GM19395 (cell line): ENCODE measurements around the gene ABHD12B.
"Not testable (repeated sequence)": the region's sequence is repeated elsewhere in the genome, so short reads cannot be mapped to it uniquely, and the experiment has no call there.

Source experiments
- ATAC-seq: cut with Tn5 transposase; IDR thresholded peaks from one replicate; pipeline ENCODE4 v1.9.1; 2021; ENCODE audit warnings: mild to moderate bottlenecking, moderate library complexity; ENCODE audit not compliant: unreplicated experiment

Gene ABHD12B

DNA sequence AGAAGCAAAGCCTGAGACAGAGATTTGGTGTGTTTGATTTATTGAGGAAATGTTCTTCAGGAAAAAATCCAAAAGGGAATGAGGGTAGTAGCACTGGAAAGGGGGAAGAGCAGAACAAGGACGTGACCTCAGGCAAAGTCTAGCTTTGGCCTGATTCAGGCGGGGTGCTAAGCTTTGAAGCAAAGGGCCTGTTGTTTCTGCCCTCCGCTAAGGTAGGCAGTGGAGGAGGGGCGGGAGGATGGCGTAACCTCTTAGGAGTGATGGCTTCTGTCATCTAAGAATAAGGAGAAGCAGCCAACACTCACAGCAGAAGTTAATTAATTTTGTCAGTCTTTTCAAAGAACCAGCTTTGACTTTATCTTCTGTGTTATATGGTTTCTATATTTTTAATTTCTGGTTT is 20.4 kb downstream of the ABHD12B start:
- no peak for ATAC-seq

DNA sequence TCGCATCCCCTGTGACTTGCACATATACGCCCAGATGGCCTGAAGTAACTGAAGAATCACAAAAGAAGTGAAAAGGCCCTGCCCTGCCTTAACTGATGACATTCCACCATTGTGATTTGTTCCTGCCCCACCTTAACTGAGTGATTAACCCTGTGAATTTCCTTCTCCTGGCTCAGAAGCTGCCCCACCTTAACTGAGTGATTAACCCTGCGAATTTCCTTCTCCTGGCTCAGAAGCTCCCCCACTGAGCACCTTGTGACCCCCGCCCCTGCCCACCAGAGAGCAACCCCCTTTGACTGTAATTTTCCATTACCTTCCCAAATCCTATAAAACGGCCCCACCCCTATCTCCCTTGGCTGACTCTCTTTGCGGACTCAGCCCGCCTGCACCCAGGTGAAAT is 24.6 kb downstream of the ABHD12B start:
- not testable (repeated sequence) for ATAC-seq

DNA sequence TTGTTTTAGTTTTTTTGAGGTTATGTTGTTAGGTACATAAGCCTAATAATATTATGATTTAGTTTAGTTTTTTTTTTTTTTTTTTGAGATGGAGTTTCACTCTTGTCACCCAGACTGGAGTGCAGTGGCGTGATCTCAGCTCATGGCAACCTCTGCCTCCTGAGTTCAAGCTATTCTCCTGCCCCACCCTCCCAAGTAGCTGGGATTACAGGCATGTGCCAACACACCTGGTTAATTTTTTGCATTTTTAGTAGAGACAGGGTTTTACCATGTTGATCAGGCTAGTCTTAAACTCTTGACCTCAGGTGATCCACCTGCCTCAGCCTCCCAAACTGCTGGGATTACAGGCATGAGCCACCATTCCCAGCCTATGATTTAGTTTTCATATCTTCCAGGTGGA is 25.2 kb downstream of the ABHD12B start:
- ATAC-seq = not testable (repeated sequence)

DNA sequence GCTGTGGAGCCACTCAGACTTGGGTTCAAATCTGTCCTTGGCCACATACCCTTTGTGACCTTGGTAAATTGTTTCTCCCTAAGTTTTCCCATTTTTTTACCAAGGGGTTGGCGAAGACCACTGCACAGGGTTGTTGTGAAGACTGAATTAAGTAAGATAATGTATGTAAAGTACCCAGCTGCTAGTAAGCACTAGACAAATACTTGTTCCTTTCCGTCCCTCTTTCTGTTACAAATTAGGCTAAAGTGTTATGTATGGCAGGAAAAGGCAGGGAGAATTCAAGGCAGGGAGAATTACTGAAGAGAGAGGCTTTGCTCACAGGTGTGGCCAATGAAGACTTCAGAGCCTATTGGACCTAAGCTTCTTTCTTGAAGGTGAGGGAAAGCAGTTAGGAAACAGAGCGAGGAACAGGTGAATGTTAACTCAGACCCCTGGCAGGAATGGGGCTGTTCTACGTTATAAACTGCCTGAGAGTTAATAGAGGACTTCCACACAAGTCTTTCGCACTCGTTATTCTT is 25.9 kb downstream of the ABHD12B start:
- no peak for ATAC-seq

DNA sequence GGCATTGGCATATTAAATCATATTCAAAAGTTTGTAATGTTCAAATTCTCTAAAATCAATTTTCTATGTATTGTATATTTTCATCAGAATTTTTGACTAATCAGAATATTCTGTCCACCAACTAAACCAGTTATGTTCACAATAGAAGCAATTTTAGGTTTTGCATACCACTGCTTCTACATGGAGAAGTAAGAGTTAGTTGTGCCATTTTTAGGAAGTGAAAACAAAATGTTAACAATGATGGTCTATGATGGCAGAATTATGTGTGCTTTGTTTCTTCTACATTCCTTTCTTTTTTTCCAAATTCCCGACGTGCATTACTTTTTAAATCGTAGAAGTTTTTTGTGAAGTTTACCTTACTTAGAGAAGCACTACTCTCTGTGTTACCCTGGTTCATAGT is 29.5 kb downstream of the ABHD12B start:
- no peak for ATAC-seq

DNA sequence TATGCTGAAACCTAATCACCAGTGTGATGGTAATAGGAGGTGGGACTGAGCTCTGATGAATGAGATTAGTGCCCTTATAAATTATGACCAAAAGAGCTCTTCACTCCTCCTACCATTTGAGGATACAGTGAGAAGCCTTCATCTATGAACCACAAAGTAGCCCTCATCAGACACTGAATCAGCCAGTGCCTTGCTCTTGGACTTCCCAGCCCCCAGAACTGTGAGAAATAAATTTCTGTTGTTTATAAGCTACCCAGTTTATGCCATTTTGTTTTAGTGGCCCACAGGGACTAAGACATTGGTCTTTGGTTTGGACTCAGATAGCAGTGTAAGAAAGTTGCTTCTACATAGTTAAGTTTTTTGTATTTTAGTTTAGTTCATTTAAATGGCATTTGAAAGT is 32.9 kb downstream of the ABHD12B start:
- ATAC-seq = no peak

DNA sequence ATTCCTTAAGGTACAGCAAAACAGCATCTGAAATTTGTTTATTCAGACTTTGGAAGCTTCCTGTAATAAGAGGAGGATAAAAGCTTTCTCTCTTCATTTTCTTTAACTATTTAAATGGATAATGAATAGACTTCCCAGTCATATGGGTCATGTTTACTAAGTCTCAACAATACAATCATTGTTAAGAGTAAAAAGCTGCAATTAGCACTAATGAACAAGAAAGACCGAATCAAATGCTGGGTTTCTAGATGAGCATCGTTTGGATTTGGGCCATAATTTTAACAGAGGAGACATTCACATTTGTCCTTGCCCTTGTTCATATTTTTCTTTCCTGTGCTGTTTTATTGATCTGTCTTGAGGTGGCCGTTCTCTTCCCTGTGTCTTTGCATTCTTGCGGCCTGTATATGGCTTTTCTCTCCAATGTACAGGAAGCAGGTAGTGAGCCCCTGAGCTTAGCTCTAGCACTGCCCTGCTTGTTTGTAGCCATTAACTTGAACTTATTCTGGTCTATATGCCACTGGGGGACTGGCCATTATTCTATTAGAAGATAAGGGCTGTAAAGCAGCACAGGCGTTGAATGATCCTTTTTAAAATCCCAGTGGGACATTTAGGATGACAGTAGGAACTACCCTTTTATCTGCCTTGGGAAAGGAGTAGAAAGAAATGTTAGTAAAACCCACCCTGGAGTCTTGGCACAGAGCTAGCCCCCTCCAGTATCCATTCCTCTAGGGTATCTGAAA is 34.6 kb downstream of the ABHD12B start:
- ATAC-seq = no peak

DNA sequence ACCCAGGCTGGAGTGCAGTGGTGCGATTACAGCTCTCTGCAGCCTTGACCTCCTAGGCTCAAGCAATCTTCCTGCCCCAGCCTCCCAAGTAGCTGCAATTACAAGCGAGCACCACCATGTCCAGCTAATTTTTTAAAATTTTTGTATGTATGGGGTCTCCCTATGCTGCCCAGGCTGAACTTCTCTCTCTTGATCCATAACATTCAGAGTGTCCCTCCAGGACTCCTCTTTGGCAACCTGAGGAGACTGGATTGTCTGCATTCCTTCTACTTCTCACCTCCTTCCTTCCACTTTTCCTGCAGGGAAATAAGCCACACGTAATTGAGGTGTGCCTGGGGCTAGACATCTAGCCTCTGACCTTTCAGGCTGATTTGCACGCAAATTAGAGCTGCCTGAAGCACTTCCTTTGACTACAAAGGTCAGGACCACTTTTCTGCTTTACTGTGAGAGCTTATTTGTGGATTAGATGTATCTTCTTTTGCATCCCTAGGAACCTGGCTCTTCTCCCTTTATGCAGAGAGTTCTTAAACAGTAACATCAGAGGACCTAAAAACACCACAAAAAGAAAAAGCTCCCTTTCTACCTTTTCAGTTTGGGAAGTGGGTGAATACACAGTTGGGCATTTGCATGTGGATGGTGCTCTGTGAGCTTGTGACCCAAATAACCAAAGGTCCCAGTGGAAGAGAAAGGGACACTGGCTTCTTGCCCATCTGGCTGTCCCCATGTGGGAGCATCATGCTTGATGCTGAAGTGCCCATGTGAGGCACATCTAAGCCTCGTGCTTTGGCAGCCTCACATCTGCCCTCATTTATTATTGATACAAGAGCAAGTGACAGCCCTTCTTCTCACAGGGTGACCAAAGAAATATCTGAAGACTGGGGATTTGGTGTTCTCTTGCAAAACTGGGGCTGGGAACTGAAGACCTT is 38.9 kb downstream of the ABHD12B start:
- no peak for ATAC-seq

DNA sequence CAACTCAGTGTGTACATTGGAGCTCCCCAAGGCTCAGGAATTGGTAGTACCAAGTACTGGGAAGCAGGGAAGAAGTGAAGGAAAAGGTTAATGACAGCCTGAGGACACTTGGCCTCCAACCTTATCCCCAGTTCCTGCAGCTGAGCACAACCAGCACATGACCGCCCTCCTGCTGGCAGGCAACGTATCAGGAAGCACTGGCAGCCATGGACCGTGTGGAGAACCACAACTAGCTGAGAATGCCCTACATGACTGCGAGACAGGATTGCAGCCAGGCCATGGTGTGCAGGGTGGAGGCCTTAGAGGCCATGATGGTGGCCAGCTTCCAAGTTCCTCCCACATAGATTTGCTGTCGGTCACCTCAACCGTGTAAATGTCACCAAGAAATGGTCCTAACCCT is 45.6 kb downstream of the ABHD12B start:
- ATAC-seq = no peak

DNA sequence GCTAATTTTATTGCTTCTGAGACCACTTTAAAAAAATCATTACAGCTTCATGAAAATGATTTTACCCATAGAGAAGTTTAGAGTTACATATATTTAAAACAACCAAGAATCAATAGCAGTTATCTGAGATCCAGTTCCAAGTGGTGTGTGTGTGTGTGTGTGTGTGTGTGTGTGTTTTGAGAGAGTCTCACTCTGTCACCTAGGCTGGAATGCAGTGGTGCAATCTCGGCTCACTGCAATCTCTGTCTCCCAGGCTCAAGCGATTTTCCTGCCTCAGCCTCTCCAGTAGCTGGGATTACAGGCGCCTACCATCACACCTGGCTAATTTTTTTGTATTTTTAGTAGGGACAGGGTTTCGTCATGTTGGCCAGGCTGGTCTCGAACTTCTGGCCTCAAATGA is 47.7 kb downstream of the ABHD12B start:
- not testable (repeated sequence) for ATAC-seq

DNA sequence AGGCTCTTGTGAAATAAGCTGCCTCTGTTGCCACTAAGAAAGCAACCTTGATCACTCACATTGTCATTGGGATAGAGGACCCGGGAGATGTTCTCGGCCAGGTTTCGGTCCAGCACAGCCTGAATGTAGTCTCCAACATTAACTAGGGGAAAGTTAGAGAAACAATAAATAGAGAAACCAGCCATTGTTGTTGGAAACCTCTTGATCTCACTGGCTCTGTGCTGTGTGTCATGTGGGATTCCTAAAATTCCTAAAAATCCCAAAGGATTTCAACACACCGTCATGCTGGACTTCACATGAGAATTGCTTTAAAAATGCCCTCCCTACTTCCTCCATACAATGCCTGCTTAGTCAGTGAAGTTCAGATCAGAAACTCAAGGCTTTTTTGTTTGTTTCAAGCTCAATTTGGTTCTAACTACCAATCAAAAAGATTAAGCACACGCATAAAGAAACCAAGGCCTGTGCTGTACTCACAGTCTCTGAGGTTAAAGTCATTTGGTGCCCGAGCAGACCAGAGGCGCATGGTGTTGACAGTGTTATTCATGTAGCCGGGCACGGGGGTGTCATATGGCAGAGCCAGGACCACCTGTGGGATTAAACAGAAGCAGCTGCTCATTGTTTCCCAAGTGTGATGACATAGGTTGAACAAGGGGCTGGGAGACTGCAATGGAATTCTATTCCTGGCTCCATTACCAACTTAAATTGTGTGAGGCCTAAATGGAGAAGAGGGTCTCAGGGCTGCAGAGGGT is 48.8 kb downstream of the ABHD12B start:
- ATAC-seq = no peak

DNA sequence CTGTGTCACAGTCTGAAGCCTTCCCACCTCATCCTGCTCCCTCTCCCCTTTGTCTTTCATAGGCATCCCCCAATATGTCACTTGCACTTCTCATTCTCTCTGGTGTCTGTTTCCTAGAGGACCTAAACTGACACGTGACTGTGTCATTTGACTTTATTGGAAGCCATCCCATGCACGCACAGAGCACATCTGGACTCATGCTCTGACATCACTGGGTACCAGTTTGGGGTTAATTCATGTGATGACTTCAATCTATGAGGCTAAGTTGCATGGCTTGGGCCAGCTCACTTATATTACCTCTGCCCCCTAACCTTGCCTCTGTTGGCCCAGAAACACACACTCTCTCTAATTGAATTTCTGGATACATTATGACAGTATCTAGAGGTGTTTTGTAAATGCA is 51.0 kb downstream of the ABHD12B start:
- no peak for ATAC-seq

DNA sequence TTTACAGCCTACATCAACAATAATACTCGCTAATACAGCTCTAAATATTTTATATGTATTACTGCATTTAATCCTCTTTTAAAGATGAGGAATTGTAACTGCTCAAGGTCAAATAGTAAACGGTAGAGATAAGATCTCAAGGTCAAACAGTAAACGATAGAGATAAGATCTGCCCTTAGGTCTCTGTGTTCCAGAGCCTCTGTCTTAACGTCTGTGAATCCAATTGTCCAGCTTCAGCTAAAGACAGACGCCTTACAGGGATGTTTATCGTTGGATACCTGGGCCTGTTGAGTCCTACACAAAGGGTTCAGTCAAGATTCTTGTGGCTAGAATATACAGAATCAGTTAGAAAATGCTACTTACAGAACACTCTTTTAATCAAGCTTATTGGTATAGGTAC is 52.4 kb downstream of the ABHD12B start:
- ATAC-seq = no peak

DNA sequence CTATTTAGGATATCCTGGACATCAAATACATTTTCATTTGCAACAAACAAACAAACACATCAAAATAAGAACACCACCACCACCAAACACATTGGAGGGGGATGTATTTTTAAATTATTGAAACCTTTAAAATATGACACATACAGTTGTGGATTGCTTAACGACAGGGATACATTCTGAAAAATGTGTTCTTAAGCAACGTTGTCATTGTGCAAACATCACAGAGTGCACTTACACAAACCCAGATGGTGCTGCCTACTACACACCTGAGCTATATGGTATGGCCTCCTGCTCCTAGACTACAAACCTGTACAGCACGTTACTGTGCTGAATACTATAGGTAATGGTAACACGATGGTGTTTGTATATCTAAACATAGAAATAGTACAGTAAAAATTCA is 53.0 kb downstream of the ABHD12B start:
- no peak for ATAC-seq

DNA sequence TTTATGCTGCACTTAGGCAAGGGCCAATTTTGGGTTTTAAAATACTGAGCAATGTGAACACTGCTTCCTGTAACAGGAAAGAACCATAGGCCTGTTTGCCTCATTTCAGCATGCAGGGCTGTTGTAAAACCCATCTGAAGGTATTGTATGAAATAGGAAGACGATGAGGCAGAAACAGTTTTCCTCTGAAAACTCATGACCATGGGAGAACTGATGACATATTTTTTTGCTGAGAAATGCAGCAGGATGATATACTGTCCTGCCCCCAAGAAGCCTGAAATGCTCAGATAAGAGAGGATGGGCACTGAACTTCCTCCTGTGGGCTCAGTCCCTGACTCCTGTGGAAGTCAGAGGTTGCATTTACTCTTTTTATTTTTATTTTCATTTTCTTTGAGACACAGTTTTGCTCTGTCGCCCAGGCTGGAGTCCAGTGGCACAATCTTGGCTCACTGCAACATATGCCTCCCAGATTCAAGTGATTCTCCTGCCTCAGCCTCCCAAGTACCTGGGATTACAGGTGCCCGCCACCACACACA is 55.1 kb downstream of the ABHD12B start:
- no peak for ATAC-seq

DNA sequence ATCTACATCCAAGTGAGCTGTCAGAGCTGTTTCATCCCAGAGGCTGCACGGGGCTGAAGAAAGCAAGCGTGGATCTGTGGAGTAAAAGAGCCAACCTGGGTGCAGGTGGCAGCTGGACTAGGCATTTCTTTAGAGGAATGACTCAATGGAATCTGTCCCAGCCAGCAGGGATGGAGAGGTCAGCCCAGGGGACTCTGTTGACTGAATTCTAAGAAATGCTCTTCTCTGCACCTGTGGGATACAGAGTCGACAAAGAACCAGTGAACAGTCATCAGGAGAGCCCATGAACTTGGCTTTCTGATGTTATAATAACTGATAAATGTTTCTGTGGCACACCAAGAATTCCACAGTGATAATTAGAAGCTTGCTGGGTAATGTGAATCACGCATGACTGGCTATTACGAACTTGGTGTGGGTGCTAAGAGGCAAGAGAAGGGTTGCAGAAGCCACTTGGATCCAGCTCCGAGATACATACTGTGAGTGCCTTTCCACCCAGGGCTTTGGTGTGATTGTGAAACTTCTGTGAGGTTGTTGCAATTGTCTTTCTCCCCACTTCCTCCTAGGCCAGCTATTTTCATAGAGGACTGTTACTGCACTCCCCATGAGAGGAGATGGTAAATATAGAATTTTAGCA is 56.3 kb downstream of the ABHD12B start:
- ATAC-seq = no peak

DNA sequence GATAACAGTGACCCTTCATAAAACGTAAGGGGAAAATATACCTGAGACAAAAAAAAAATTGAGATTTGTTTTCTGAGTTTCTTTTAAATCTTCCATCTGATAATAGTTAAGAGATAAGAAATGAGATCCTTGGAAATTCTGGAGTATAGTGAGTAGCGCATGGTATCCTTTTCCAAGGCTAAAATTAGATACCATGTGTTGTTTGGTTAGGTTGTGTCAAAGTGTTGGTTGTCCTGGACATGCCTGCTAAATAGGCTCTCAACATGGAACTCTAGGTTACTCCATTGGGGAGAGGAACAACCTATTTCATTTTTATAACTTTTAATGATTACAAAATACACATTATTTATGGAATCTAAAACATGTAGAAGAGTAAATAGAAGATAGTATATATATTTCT is 57.7 kb downstream of the ABHD12B start:
- ATAC-seq = no peak

DNA sequence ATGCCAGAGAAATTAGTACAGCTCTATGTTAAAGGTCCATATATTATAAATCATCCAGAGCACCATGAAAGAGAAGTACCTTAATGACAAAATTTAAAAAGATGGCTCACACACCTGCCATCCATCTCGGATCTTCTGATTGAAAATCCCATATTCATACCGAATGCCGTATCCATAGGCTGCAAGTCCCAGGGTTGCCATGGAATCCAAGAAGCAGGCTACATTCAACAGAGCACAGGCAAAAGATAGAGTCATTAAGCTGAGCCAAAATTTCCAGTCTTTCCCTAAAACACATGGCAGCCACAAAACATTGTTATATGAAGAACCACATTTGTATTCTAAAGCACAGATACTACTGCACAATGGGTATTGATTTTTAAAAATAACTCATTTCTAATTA is 59.7 kb downstream of the ABHD12B start:
- ATAC-seq = no peak

DNA sequence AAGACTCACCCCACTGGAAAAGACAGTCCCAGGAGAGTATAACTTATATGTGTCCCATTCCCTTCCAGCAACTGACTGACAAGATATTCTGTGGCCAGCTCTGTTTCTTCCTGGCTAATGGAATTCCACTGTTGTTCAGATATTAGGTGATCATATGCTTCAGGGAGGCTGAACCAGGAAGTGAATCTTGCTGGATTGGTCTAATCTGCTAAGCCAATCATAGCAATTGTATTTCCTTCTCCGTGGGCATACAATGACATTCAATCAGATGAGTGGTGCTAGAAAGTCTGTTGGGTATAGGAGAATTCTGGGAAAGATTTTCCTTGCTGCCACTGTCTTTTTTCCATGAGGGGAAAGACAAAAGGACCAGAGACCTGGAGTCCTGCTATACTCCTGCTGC is 60.3 kb downstream of the ABHD12B start:
- no peak for ATAC-seq
